Ovary (tissue), 9 donors: ENCODE measurements around the gene HIPK2. TPM values are rescaled to one million over a fixed set of nuclear protein-coding genes. Genes with fewer than 3 reads are reported as not detected.

Experiments
- DNase-seq, 5 donors: peaks; one replicate each; pipeline ENCODE4 v3.0.0-alpha.2; 2019 to 2020
- H3K27ac ChIP-seq, 2 donors: fragments of 200-600 bp; one replicate each; pipeline versions ENCODE4 v1.5.1 to v1.8.0; 2019 to 2022
- H3K27me3 ChIP-seq: fragments of 200-600 bp; one replicate; pipeline ENCODE4 v1.8.0; 2022
- H3K36me3 ChIP-seq: fragments of 200-600 bp; sonication (generic); one replicate; pipeline ENCODE4 v1.5.1; 2019
- H3K4me1 ChIP-seq: one replicate; pipeline ENCODE4 v1.8.1; 2013; ENCODE audit warnings: mild to moderate bottlenecking, moderate library complexity; ENCODE audit not compliant: insufficient read depth
- H3K4me3 ChIP-seq: fragments of 200-600 bp; sonication (generic); one replicate; pipeline ENCODE4 v1.5.1; 2017
- H3K9me3 ChIP-seq, 2 donors: fragments of 200-600 bp in 1 of 2; sonication (generic) in 1 of 2; one replicate each; pipeline versions ENCODE4 v1.5.1 to v1.8.1; 2013 to 2019; ENCODE audit warnings: mild to moderate bottlenecking in 1 of 2, moderate library complexity in 1 of 2
- CTCF ChIP-seq, 3 donors: fragments of 450-650 bp in 2 of 3; fragments of 200-600 bp in 1 of 3; IDR thresholded peaks; one replicate each; pipeline versions ENCODE4 v1.5.1 to v1.8.0; 2016 to 2022; ENCODE audit warnings: antibody characterized with exemption in 3 of 3, mild to moderate bottlenecking in 1 of 3
- EP300 ChIP-seq: sonication (generic); formaldehyde crosslinking; IDR thresholded peaks from one replicate; pipeline ENCODE4 v1.6.1; 2017; ENCODE audit warnings: antibody characterized with exemption
- POLR2A ChIP-seq: fragments of 450-650 bp; IDR thresholded peaks from one replicate; pipeline ENCODE4 v1.6.1; 2017; ENCODE audit warnings: antibody characterized with exemption, mild to moderate bottlenecking, moderate library complexity
- WGBS, 3 donors: extraction: QIAGEN DNeasy Blood & Tissue Kit in 1 of 3; methylation state at CpG; one replicate each; pipeline versions ENCODE4 v1.1.5 to v1.1.7; 2013 to 2017; 5-methylcytosine and 5-hydroxymethylcytosine counted together
- intact Hi-C, 4 donors: fragments of 100-400 bp; cut with DNase I; formaldehyde crosslinking; loops; one replicate each; pipeline versions ENCODE4 v1.11.0 to v1.15.1; 2022 to 2023
- polyA plus RNA-seq, 2 donors: library from polyadenylated mRNA; stranded (reverse); fragments of 200-250 nt in 1 of 2; fragments of 350-450 nt in 1 of 2; fragmentation: Illumina TruSeq in 1 of 2; extraction: RNeasy Lipid Tissue Mini Kit (QIAGEN cat#74804) in 1 of 2; gene quantifications; one replicate each; pipeline ENCODE4 v1.2.3, GENCODE V29; 2013 to 2014
- total RNA-seq, 7 donors: library from RNA; depleted of rRNA in 2 of 7; stranded (reverse); fragments of >200 nt in 2 of 7; fragmentation: NEBNext Ultra II Directional in 3 of 7; extraction: Animal tissue kit (Norgen Biotek cat#: 25700) in 3 of 7; gene quantifications; one replicate each; pipeline versions ENCODE4 v1.1.0 to v1.2.4, GENCODE V29; 2016 to 2023
- donor health status: DM: no; HTN: no; CAD: no; lungs with moderate emphysema.
- donor health status: DM: no; HTN: no; CAD: no.
- donor health status: Bipolar disorder and iron deficiency.
- donor health status: DM: yes; HTN: yes; CAD: no.
- donor health status: DM: no; HTN: no; CAD: no.
- donor health status: DM: yes; HTN: yes; CAD: no.

HIPK2 gene
- total and polyA plus RNA-seq, 9 donors, result 7.3 to 38.4 (median 28.1) TPM

- Histone ChIP-seq H3K4me3 (no peak overlapping the region), H3K27ac (no peak overlapping the region), H3K4me1 (peaks cover 5% of the 10 kb centered on the region), H3K9me3 (no peaks in the 10 kb centered on the region), H3K36me3 (no peaks in the 10 kb centered on the region), H3K27me3 (no peaks in the 10 kb centered on the region)
- no peak for DNase-seq
- 74 to 89% (median 83%) methylated on average over 1 of the region's 1 CpG for WGBS, 3 donors
- intact Hi-C loops, result loop anchor here in 1 of 4 donors (10.0 kb wide), 1 partner anchor 130 kb away; no protein-coding TSS in a partner anchor
- no peak for TF ChIP-seq POLR2A
- TF ChIP-seq CTCF (IDR thresholded peaks at IDR 0.05), result no peak
- TF ChIP-seq EP300, result no peak
Measured at GRCh38 chr7:139774376-139774775, 3.4 kb downstream of the HIPK2 start.

- 95 to 97% (median 96%) methylated on average over 5 of the region's 5 CpGs for WGBS, 3 donors
- no peaks in the 10 kb centered on the region for H3K9me3 ChIP-seq
- no peak for DNase-seq
- intact Hi-C loops, result loop anchor here in 1 of 4 donors (10.0 kb wide), 1 partner anchor 129 kb away; no protein-coding TSS in a partner anchor
- no peak overlapping the region for H3K4me3 ChIP-seq
- TF ChIP-seq POLR2A (no peak), EP300 (no peak), CTCF (IDR thresholded peaks at IDR 0.05) (no peak)
- no peak overlapping the region for H3K27ac ChIP-seq
- no peaks in the 10 kb centered on the region for H3K27me3 ChIP-seq
- no peaks in the 10 kb centered on the region for H3K36me3 ChIP-seq
- H3K4me1 ChIP-seq, result peaks cover 3% of the 10 kb centered on the region
Measured at GRCh38 chr7:139773371-139773770, 4.4 kb downstream of the HIPK2 start.

GRCh38 chr7:139772873-139773272 is 4.9 kb downstream of the HIPK2 start:
- Histone ChIP-seq H3K27me3 (no peaks in the 10 kb centered on the region), H3K36me3 (no peaks in the 10 kb centered on the region), H3K9me3 (no peaks in the 10 kb centered on the region), H3K4me1 (peaks cover 3% of the 10 kb centered on the region), H3K27ac (no peak overlapping the region), H3K4me3 (no peak overlapping the region)
- intact Hi-C loops, result loop anchor here in 1 of 4 donors (10.0 kb wide), 1 partner anchor 128 kb away; no protein-coding TSS in a partner anchor
- no peak for TF ChIP-seq EP300
- TF ChIP-seq POLR2A, result no peak
- TF ChIP-seq CTCF (IDR thresholded peaks at IDR 0.05), result no peak
- no peak for DNase-seq
- WGBS, 3 donors, result 94 to 96% (median 95%) methylated on average over 6 of the region's 6 CpGs

GRCh38 chr7:139772115-139772514 is 5.7 kb downstream of the HIPK2 start:
- WGBS, 3 donors, result 93 to 96% (median 94%) methylated on average over 7 of the region's 7 CpGs
- TF ChIP-seq CTCF (IDR thresholded peaks at IDR 0.05) (no peak), EP300 (no peak), POLR2A (no peak)
- intact Hi-C loops, result loop anchor here in 1 of 4 donors (10.0 kb wide), 1 partner anchor 127 kb away; no protein-coding TSS in a partner anchor
- DNase-seq, result no peak
- no peaks in the 10 kb centered on the region for H3K27me3 ChIP-seq
- no peaks in the 10 kb centered on the region for H3K9me3 ChIP-seq
- H3K4me3 ChIP-seq, result no peak overlapping the region
- no peak overlapping the region for H3K27ac ChIP-seq
- H3K4me1 ChIP-seq, result peaks cover 3% of the 10 kb centered on the region
- no peaks in the 10 kb centered on the region for H3K36me3 ChIP-seq
